Measurements from ENCODE around the gene TNIP2.
"Not testable (repeated sequence)": the region's sequence is repeated elsewhere in the genome, so short reads cannot be mapped to it uniquely, and the experiment has no call there.

Gene TNIP2

GRCh38 chr4:2743518-2744445, 12.4 kb downstream of the TNIP2 start:
- DNase-seq: no peak

- DNase-seq: no peak
These were observed 13.2 kb downstream of the TNIP2 start for GRCh38 chr4:2742823-2743517.

GRCh38 chr4:2742081-2742822, 13.9 kb downstream of the TNIP2 start:
- DNase-seq: no peak

GRCh38 chr4:2741626-2742025, 14.5 kb downstream of the TNIP2 start:
- DNase-seq: no peak

- DNase-seq: not testable (repeated sequence)
These were observed 17.8 kb downstream of the TNIP2 start for GRCh38 chr4:2738296-2738695.

GRCh38 chr4:2735869-2736268, 20.3 kb downstream of the TNIP2 start:
- no peak for DNase-seq

GRCh38 chr4:2734612-2735011, 21.5 kb downstream of the TNIP2 start:
- no peak for DNase-seq

- no peak for DNase-seq
These were observed 22.1 kb downstream of the TNIP2 start for GRCh38 chr4:2733844-2734574.

GRCh38 chr4:2733001-2733843, 22.9 kb downstream of the TNIP2 start:
- DNase-seq: no peak

- no peak for DNase-seq
These were observed 23.6 kb downstream of the TNIP2 start for GRCh38 chr4:2732526-2732925.

- no peak for DNase-seq
These were observed 24.2 kb downstream of the TNIP2 start for GRCh38 chr4:2731907-2732317.

GRCh38 chr4:2729533-2729875, 26.6 kb downstream of the TNIP2 start:
- no peak for DNase-seq

GRCh38 chr4:2728806-2729532, 27.2 kb downstream of the TNIP2 start:
- DNase-seq: no peak

- DNase-seq: no peak
These were observed 27.9 kb downstream of the TNIP2 start for GRCh38 chr4:2728221-2728620.

GRCh38 chr4:2726881-2727280, 29.3 kb downstream of the TNIP2 start:
- DNase-seq: not testable (repeated sequence)

GRCh38 chr4:2725380-2725779, 30.8 kb downstream of the TNIP2 start:
- DNase-seq: no peak

GRCh38 chr4:2723751-2724150, 32.4 kb downstream of the TNIP2 start:
- DNase-seq: no peak

- DNase-seq: no peak
These were observed 34.1 kb downstream of the TNIP2 start for GRCh38 chr4:2722033-2722432.

GRCh38 chr4:2721586-2721985, 34.5 kb downstream of the TNIP2 start:
- no peak for DNase-seq

GRCh38 chr4:2716236-2716635, 39.9 kb downstream of the TNIP2 start:
- no peak for DNase-seq

- DNase-seq: no peak
These were observed 40.7 kb downstream of the TNIP2 start for GRCh38 chr4:2715426-2715825.
